Stimulated activated CD4-positive, alpha-beta T cell treated with anti-CD3 and anti-CD28 coated beads, TNF-alpha, amount 100 ng/mL, for 48 hours (primary cell): ENCODE results near the gene CHID1.
A peak's percentile ranks its signal among the peaks of the same experiment; 100 is the strongest.

ENCODE experiments used
- DNase-seq, 3 donors: peaks; one replicate each; pipeline ENCODE4 v3.0.0-alpha.2; 2020; ENCODE audit warnings: low read depth in 3 of 3

The CHID1 gene

DNA sequence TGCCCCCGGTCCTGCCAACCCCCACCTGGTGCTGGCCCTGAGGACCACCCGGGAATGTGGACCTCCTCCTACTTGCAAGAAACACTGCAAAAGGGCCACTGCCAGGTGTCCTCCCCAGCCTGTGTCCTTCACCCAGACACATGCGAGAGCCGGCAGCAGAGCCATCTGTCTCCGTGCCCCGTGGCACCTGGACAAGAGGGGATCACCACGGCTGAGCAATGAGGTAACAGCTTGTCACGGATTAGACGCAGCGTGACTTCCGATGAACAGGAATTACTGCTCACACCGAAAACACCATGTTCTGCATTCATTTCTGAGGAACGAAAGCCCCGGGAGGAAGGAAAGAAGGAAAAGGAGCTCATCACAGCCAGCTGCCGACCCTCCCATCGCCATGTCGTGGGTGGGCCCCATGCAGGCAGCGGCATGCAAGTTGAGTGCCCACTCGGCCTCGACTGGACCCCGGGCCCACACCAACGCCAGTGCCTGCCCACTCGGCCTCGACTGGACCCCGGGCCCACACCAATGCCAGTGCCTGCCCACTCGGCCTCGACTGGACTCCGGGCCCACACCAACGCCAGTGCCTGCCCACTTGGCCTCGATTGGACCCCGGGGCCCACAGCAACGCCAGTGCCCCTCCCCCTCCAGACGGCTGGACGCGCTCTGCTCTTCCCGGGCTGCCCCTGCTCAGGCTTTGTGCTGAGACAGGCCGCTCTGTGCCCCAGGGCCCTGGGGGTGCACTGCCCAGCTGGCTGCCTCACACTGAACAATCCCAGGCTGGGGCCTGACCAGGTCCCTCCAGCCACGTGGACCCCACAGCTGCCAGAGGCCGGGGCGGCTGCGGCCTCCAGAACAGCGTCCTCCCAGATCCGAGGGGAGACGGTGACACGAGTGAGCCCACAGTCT is 22.0 kb downstream of the CHID1 start:
- DNase-seq: no peak

DNA sequence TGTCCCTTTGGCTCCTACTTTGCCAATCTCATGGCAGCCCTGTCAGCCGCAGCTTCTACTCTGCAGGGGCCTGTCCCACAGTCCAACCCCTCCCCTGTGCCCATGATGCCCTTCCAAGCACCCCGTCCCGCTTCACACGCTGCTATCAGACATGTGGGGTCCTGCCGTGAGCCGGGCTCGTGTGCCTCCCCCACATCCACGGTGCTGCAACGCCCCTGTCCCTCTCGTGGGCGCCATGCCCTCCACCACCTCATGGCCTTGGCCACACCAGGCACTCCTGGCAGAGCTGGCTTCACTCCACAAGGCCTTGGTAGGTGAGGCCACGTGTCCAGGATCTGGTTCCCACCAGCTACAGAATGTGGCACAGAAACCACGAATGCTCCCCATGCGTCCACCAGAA is 23.0 kb downstream of the CHID1 start:
- DNase-seq: no peak

DNA sequence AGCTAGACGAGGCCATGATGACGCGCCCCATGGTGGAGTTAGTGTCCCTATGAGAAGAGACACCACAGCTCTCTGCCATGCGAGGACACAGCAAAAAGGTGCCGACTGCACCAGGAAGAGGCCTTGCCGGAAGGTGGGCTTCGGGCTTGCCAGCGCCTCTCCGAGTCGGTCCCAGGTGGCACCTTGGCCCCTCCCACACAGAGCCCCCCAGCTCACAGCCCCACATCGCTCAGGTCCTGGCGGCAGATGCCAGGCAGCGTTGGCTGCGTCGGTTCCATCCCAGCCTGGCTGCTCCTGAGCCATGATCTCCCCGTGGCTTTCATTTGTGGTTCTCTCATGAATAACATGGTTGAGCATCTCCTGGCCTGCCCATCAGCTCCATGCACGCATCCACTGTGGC is 24.0 kb downstream of the CHID1 start:
- DNase-seq: no peak

DNA sequence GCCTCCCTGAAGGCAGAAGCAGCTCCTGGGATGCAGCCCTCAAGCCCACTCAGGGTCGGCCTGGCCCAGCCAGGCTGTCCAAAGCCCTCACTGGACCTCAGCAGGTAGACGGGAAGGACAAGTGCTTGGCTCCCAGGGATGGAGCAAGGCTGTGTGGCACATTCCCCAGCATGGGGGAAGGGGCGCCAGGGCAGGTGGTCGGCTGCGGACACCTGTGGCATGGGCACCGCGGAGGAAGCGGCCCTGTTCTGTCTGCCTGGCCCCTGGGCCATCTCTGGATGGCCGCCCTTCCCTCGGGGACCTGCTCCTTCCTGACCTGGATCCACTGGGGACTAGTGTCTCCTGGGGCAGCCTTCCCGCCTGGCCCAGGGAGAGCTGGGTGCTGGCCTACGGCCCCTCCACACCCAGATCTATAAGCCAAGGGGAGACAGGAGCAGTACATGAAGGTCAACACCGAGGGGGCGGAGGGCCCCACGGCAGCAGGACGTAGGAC is 26.0 kb downstream of the CHID1 start:
- no peak for DNase-seq

DNA sequence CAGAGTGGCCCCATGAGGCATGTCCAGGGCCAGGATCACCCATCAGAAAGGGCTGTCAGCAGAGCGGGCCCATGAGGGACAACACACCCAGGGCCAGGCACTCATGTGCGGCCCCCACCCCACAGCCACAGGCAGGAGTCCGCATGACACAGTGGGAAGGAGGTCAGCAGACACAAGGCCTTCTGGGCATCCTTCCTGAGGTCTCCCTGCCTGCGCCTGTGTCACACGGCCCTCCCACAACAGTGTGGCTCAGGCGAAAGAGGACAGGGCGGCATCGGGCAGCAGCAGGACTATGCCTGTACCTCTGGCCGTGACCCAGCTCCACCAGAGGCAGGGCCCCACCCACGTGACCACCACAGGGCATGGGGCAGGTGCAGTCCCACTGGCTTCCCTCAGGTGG is 27.1 kb downstream of the CHID1 start:
- DNase-seq: no peak

DNA sequence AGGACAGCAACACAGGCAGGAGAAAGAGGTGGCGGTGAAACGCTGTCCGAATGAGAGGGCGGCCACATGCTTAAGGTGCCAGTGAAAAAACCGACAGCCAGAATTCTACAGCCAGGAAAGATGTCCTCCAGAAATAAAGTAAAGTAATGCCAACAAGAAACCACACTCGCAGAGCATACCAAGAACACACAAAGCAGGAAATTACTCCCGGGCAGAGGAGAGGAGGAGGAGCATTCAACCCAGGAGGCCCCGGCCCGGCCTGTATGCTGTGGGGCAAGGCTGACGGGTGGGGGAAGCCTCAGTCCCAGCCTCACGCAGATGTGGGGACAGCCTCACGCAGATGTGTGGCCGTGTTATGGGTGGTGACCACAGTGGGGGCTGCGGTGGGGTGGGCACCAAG is 28.0 kb downstream of the CHID1 start:
- DNase-seq: no peak

DNA sequence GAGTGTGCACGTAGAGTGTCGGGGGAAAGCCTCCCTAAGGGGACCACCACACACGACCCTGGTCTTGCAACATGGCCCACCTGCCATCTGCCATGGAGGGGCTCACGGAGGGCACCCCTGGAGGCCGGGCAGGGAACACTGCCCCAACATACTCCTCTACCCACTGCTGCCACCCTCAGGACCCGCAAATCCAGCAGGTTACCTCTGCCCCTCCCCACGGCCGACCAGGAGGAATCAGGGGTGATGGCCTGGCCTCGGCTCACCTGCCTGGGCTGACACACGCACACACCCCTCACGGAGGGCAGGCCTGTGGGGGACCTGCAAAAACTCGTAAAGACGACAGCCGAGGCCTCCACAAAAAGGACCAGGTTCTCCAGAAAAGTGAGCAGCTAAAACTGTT is 30.2 kb downstream of the CHID1 start:
- DNase-seq: no peak

DNA sequence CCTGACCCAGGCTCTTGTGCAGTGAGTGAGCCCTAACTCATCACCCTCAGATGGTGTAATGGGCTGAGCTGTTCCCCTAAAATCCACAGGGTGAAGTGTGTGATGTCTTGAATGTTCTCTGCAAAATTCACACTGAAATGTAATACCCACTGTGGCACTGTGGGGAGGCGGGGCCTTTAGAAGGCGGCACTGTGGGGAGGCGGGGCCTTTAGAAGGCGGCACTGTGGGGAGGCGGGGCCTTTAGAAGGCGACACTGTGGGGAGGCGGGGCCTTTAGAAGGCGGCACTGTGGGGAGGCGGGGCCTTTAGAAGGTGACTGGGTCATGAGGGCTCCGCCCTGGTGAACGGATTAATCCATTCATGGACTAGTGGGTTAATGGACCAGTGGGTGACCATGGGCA is 33.0 kb downstream of the CHID1 start:
- DNase-seq: peak in 2 of 3 donors; percentile 8 to 35

DNA sequence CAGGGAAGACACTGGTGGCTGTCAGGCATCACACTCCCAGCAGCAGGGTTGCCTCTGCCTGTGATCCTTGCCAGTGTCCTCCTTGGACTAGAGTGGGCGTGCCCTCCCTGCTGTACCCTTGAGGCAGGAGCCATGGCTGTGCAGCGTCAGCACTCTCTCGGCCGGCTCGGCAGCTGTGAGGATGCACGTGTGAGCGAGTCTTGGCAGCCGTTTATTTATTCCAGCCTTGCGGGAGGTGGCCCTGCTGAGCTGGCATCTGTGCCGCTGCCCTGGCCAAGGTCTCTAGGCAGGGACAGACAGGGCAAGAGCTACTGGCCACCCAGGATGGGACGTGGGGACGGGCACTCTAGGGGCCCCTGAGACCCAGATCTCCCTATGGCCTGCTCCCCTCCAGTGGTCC is 34.1 kb downstream of the CHID1 start:
- no peak for DNase-seq

DNA sequence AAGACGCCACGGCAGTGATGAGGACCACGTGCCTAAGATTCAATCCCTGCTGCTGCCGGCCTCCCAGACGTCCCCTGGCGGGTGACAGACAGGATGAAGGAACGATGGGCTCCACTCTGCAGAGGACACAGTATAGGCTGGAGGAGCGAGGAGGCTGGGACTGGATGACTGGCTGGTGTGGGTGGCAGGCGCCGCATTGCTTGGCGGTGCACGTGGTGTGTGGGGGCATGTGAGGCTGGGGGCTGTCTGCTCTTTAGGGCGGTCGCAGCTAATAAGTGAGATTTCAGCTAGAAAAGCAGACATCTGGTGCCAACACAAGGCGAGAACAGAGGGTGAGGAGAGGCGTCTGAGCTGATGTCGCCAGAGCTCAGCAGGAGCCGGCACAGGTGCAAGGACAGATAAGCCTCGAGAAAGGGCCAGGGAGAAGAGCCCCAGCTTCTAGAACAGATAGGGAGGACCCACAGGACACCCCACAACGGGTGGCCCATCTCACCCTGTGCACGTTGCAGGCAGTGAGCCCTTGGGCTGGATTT is 34.8 kb downstream of the CHID1 start:
- DNase-seq: no peak

DNA sequence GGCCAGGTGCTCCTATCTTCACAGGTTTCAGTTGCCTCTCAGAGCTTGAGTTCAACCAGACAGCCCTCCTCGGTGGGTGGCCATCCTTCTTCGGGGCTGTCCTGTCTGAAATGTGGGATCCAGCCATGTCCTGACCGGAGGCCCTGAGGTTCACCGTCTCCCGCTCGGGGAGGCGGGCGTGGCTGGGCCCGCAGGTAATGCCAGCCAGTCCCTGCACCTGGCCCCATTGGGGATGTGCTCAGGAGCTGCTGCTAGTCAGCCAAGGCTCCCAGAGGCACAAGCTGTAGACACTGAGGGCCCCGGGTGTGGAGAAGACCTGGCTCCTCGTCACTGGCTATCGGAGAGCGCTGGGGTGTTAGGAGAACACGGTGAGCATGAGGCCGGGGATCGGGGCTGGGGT is 35.4 kb downstream of the CHID1 start:
- no peak for DNase-seq

DNA sequence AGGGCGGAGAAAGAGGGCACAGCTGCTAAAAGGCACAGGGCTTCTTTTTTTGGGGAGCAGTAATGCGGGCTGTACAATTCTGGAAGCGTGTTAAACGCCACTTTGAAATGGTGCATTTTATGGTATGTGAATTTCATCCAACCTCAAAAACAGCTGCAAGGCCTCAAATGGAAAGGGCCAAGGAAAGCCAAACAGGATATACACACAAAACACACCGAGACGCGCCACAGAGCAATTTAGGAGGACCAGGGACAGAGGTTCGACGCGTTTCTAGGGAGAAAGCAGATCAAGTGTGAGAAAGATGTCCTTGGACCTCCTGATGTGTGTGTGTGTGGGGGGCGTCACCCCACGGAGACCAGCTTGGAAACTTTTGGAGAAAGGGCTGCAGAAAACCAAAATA is 36.9 kb downstream of the CHID1 start:
- DNase-seq: no peak

DNA sequence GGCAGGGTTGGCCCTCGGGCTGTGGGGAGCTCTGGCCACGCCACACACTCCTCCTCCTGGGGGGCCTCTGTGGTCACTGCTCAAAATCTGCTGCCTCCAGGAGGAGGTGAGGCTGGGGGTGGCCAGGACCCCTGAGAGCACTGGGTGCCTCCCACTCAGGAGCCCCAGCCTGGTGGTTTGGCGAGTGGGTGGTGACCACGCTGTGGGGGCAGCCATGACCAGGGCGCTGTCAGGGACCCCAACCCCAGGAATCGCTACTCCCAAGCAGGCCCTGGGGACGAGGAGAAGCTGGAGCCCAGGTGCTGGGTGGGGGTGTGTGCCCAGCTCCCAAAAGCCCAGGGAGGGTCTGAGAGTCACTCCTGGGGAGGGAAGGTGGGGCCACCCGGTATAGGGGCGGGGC is 37.8 kb downstream of the CHID1 start:
- no peak for DNase-seq

DNA sequence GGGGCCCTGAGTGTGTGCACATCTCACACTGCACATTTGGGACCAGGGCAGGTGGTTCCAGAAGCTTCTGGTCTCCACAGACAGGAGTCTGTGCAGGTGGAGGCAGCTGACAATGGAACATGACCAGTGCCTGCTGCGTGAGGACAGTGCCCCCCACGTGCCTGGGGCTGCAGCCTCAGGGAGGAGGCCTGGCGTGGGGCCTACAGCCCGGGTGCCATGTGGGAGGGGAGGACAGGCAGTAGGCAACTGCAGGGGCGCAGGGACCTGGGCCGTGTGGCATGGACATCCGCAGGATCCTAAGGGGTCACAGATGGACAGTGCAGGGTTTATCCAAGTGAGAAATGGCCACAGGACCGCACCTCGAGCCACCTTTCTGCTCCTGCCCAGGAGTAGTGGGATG is 39.1 kb downstream of the CHID1 start:
- DNase-seq: no peak

DNA sequence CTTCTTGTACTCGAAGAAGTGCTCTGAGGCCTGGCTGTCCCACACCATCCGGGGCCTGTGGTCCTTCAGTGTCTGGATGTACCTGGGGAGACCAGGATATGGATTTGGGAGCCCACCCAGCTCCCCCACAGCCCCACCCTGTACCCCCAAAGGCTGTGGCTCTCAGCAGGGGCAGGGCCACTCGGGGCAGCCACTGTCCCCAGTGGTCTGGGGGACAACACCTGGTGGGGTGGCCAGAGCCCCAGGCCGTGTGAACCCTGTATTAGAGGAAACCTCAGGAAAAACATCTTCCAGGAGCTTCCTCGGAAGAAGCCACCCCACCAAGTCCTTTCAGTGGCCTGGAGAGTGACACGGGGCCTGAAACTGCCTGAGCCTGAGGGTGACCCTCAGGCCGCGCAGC is 40.2 kb downstream of the CHID1 start:
- DNase-seq: no peak

DNA sequence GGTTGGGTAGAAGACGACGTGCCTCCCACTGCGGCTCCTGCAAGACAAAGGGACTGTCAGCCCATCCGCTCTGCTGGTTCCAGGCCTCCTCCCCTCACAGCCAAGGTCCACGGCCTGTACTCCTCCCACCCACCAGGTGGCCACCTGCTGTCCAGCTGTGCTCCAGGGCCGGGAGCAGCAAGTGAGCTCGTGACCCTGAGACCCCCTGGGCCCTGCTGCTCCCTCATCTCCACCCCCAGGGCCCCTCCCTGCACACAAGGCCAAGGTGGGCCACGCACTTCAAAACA is 40.5 kb downstream of the CHID1 start:
- DNase-seq: no peak

DNA sequence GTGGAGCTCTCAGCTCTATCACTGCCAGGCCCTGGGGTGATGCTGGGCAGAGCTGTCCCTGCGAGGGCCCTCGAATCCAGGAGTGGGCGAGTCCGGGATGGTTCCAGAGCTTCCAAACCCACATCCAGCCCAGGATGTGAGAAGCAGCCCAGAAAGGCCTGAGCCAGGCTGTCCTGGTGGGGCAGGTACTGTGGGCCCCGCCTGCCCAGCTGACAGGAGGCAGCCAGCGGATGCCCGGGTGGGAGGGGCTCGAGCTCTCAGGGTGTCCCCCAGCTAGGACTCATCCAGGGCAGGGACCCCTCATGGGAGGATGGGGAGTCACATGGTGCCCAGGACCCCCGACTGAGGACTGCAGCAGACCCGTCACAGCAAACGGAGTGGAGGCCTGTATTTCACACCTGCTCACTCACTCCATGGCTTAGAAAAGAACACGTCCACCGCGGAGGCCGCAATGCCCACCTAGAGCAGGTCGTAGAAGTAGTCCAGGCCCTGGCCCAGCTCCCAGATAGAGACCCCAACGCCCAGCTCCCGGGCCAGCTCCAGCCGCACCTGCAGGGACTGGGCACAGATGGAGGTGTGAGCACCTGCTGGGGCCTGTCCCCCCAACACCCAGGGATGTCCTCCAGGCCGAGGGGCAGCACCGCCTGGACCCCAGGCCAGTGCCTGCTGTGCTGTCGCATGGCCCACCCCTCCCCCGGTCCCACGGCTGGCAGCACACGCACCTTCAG is 41.0 kb downstream of the CHID1 start:
- DNase-seq: no peak

DNA sequence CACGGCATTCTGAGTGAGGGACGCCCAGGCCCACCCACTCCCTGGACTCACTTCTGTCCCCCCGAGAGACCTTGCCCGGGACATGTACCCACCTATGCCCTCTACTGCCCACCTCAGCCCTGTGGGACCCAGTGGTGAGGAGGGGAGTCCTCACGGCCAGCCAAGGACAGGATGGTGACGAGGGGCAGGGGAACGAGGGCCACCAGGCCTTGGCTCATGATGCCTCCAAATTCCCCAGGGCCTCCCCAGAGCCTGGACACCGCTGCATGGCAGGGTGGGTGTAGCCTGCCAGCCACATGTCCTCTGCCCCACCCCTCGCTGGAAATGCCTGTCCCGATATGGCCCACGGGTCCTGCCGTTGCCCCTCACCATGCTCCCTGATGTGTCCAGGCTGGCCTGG is 41.8 kb downstream of the CHID1 start:
- no peak for DNase-seq

DNA sequence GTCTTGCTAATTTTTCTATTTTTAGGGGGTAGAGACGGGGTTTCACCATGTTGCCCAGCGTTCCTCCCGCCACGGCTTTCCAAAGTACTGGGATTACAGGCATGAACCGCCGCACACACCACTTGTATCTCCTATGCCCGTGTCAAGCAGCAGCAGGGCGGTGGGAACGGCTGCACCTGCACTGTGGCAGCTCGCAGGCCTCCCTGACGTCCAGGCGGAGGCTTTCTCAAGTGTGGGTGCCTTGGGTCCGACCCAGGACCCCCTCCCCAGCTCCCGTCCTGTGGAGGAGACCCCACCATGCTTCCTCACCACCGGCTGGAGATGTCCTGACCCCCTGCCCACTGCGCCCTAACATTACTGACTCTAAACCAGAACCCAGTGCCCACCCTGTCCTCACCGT is 42.2 kb downstream of the CHID1 start:
- DNase-seq: no peak

DNA sequence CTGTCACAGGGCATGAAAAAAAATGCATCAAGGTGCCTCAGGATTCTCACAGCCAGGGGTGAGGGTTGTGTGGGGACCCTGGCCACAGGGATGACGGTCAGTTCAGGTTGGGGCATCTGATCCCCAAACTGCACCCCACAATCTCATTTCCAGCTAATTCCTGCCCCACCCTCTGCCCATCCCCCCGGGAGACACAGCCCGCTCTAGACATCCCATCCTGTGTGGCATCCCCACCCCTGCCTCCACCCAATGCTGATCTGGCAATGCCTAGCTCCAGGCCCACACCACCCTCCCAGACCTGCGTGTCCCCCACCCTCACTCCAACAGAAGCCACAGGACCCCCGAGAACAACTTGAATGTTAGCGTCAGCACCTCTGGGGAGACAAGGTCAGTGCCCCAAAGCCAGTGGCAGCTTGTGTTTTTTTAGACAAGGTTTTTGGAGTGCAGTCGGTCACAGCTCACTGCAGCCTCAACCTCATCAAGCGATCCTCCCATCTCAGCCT is 42.7 kb downstream of the CHID1 start:
- no peak for DNase-seq

DNA sequence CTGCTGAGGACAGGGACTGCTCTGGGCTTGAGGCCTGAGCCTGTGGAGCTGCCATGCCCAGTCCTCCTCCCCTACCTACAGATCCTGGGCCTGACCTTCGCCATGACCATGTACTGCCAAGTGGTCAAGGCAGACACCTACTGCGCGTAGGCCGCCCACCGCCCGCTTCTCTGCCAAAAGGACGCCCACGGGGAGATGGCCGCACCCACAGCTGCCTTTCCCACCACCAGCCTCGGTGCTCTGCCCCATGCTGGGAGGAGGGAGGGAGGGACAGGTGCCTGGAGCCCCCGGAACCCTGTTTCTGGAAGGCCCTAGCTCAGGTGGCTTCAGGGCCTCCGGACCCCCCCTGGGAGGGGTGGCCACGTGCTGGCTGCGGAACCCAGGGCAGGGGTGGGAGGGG is 44.1 kb downstream of the CHID1 start:
- DNase-seq: no peak

DNA sequence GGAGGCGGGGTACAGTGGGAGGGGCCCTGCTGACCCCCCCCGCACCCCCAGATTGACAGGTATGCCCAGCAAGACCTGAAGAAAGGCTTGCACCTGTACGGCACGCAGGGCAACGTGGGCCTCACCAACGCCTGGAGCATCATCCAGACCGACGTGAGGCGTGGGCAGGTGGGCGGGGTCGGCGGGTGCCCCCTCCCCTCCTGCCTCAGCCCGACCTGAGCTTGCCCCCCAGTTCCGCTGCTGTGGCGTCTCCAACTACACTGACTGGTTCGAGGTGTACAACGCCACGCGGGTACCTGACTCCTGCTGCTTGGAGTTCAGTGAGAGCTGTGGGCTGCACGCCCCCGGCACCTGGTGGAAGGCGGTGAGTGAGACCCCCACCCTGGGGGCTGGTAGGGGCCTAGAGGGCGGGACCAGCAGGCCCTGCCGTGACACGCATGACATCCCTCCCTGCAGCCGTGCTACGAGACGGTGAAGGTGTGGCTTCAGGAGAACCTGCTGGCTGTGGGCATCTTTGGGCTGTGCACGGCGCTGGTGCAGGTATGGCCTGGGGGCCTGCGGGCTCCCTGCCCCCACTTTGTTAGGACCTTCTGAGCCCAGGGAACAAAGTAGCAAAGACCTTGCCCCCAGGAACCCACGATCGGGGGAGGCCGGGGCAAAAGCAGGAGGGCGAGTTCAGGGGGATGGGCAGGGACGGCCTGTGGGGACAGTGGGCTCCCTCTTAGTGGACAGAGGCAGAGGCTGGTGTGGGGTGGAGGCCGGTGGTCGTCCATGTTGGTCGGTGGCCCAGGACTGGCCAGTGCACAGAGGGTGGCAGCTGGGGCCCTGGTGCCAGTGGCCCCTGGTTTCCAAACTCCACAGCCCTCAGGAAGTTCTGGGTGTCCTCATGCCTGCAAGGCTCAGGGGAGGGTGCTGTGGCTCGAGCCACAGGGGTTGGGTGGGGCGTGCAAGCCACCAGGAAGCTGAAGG is 44.9 kb downstream of the CHID1 start:
- no peak for DNase-seq
